ENCODE data around the gene MAP3K7. TPM values are rescaled to one million over a fixed set of nuclear protein-coding genes. Genes with fewer than 3 reads are reported as not detected.

The MAP3K7 gene
- total RNA-seq, 1 experiment from 2014 or later, result 27.8 TPM

DNA sequence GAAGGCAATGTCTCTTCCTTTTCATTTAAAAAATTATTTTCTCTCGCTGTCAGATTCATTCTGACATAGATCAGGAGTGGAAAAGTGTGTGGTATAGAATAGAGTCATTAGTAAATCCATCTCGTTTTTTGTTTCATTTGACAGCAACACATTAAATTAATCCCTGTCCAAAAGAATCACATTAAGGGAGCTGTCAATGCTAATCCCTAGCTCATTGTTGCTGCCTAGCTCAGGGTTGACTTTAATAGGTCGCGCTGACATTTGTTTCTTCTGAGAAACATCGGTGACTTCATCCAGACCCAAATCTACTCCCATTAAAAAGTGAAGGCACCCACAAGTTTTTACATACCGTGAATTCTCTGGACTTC is 25.4 kb upstream of the MAP3K7 start:
- peaks cover 63% of the 10 kb centered on the region for H3K27me3 Mint-ChIP-seq (ENCODE audit: unreplicated experiment)

DNA sequence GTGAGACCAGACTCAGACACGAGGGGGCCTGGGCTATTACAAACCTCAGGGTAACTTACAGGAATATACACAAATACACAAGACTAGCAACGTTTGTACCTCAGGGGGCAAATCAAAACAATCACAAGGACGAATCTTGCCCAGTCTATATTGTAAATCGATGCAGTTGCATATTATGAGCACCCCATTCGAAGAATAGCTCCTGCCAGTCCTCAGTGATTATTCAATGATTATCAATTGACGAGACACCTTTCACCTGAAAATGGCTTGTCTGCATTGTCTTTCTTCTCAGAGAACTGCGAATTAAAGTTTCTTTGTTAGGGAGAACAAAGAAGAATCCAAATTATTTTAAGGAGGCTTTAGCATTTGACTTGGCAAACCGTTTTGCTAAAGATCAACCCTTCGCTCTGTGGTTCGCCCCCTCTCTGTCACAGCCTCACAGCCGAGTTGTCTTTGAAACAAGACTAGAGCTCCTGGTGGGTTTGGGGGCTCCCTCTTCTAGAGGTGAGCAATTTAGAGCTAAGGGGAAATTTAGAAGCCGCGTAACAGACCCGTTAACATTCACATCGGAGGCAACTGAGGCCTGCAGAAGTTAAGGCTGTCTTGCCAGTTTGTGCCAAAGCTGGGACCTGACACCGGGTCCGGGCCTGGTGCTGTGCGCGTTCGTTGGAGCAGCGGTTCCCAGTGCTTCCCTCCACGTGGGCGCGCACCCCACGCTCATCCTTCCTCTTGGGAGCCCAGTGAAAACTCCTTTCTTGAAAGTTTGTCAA is 24.9 kb upstream of the MAP3K7 start:
- intact Hi-C loops (cut with micrococcal nuclease; ENCODE audit: unreplicated experiment), result no loop called here
- BruUV-seq (replicated peaks), result no TSS peak
- H3K27me3 Mint-ChIP-seq (ENCODE audit: unreplicated experiment), result peaks cover 57% of the 10 kb centered on the region
- DNase-seq, result no peak
- H3K27ac Mint-ChIP-seq (ENCODE audit: unreplicated experiment), result no peak overlapping the region
- TF ChIP-seq, protein P1, sequence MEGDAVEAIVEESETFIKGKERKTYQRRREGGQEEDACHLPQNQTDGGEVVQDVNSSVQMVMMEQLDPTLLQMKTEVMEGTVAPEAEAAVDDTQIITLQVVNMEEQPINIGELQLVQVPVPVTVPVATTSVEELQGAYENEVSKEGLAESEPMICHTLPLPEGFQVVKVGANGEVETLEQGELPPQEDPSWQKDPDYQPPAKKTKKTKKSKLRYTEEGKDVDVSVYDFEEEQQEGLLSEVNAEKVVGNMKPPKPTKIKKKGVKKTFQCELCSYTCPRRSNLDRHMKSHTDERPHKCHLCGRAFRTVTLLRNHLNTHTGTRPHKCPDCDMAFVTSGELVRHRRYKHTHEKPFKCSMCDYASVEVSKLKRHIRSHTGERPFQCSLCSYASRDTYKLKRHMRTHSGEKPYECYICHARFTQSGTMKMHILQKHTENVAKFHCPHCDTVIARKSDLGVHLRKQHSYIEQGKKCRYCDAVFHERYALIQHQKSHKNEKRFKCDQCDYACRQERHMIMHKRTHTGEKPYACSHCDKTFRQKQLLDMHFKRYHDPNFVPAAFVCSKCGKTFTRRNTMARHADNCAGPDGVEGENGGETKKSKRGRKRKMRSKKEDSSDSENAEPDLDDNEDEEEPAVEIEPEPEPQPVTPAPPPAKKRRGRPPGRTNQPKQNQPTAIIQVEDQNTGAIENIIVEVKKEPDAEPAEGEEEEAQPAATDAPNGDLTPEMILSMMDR (IDR thresholded peaks at IDR 0.05; ENCODE audit: unreplicated experiment), result no peak
- H3K4me1 Mint-ChIP-seq (ENCODE audit: low read depth, unreplicated experiment), result peaks cover 9% of the 10 kb centered on the region
- H3K9me3 Mint-ChIP-seq (ENCODE audit: low read depth, unreplicated experiment), result no peaks in the 10 kb centered on the region
- H3K36me3 Mint-ChIP-seq (ENCODE audit: insufficient read depth, unreplicated experiment), result peaks cover 10% of the 10 kb centered on the region
- H3K4me3 Mint-ChIP-seq (ENCODE audit: low read depth, unreplicated experiment), result peak overlapping the region; percentile 64
- CTCF ChIA-PET, result no interaction called here

More for the DNA sequence above, 25.4 kb upstream of the MAP3K7 start:
- DNase-seq, result no peak
- BruUV-seq (replicated peaks), result no TSS peak
- H3K9me3 Mint-ChIP-seq (ENCODE audit: low read depth, unreplicated experiment), result no peaks in the 10 kb centered on the region
- peaks cover 9% of the 10 kb centered on the region for H3K4me1 Mint-ChIP-seq (ENCODE audit: low read depth, unreplicated experiment)
- peaks cover 10% of the 10 kb centered on the region for H3K36me3 Mint-ChIP-seq (ENCODE audit: insufficient read depth, unreplicated experiment)
- no peak overlapping the region for H3K27ac Mint-ChIP-seq (ENCODE audit: unreplicated experiment)
- CTCF ChIA-PET, result no interaction called here
- TF ChIP-seq, protein P1 (IDR thresholded peaks at IDR 0.05; ENCODE audit: unreplicated experiment), result no peak
- H3K4me3 Mint-ChIP-seq (ENCODE audit: low read depth, unreplicated experiment), result no peak overlapping the region
- intact Hi-C loops (cut with micrococcal nuclease; ENCODE audit: unreplicated experiment), result no loop called here

DNA sequence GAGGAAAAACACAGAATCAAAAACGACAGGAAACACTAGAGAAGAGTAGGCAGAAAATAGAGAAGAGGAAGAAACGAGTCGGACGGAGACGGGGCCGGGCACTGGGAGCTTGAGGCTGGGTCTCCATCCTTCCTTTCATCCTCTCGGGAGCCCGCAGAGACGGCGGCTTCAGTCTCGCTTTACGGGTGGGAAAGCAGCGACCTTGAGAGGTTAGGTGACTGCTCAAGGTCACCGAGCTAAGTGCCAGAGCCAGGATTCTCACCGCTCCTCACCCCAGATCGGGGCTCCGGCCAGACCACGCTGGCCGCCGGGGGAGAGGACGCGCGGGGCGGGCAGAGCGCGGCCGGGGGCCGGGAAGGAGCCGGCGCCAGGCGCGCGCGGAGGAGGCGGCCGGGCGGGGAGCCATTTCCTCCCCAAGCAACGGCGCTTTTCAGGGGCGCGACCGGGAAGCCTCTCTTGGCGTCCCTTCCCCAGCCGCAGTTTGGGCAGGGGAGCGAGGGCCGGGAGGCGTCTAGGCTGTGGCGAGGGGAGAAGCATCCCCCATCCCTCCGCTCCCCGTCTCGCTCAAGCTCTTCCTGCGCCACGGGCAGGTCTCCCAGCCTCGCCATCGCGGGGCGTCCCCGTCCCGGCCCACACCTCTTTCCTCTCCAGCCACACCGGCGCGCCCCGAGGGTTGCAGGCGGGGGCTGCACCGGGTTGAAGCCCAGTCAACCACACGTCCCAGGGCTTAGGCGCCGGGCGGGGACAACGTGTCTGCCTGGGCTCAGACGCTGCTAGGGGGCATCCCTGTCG is 24.1 kb upstream of the MAP3K7 start:
- Mint-ChIP-seq H3K4me3 (ENCODE audit: low read depth, unreplicated experiment) (peak overlapping the region; percentile 64), H3K9me3 (ENCODE audit: low read depth, unreplicated experiment) (no peaks in the 10 kb centered on the region), H3K27ac (ENCODE audit: unreplicated experiment) (no peak overlapping the region), H3K36me3 (ENCODE audit: insufficient read depth, unreplicated experiment) (peaks cover 10% of the 10 kb centered on the region), H3K27me3 (ENCODE audit: unreplicated experiment) (peaks cover 57% of the 10 kb centered on the region), H3K4me1 (ENCODE audit: low read depth, unreplicated experiment) (peaks cover 9% of the 10 kb centered on the region)
- CTCF ChIA-PET, result no interaction called here
- intact Hi-C loops (cut with micrococcal nuclease; ENCODE audit: unreplicated experiment), result no loop called here
- TF ChIP-seq, protein P1 (IDR thresholded peaks at IDR 0.05; ENCODE audit: unreplicated experiment), result no peak
- BruUV-seq (replicated peaks), result no TSS peak
- DNase-seq, result peak; percentile 9

DNA sequence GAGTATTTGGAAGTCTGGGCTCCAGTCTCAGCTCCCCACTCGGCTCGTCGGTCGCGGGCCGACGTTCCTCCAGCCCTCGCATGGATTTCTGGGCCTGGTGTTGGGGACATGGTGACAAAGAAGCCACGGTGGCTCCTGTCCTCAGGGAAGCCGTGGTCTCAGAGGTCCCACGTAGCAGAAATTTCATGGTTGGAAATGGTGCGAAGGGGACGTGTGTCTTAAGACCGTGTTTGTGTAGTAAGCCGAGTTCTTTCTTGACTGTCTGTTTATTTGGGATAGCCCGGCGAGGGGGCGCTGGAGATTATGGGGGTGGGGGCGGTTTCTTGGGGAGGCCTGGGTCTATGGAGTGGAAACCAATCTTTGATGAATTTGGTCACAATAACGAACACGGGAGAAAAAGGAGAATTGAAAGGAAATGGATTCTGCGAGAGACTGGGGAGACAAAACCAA is 23.5 kb upstream of the MAP3K7 start:
- no TSS peak for BruUV-seq (replicated peaks)
- no peak overlapping the region for H3K27ac Mint-ChIP-seq (ENCODE audit: unreplicated experiment)
- peaks cover 9% of the 10 kb centered on the region for H3K4me1 Mint-ChIP-seq (ENCODE audit: low read depth, unreplicated experiment)
- CTCF ChIA-PET, result interaction anchor here (0.6 to 1.2 kb wide), 3 partner anchors 330 to 670 kb away, joined by 3 to 4 read pairs (median 3); no protein-coding TSS in a partner anchor
- intact Hi-C loops (cut with micrococcal nuclease; ENCODE audit: unreplicated experiment), result no loop called here
- DNase-seq, result no peak
- peak overlapping the region; percentile 64 for H3K4me3 Mint-ChIP-seq (ENCODE audit: low read depth, unreplicated experiment)
- peaks cover 51% of the 10 kb centered on the region for H3K27me3 Mint-ChIP-seq (ENCODE audit: unreplicated experiment)
- TF ChIP-seq, protein P1 (IDR thresholded peaks at IDR 0.05; ENCODE audit: unreplicated experiment), result no peak
- peaks cover 10% of the 10 kb centered on the region for H3K36me3 Mint-ChIP-seq (ENCODE audit: insufficient read depth, unreplicated experiment)
- no peaks in the 10 kb centered on the region for H3K9me3 Mint-ChIP-seq (ENCODE audit: low read depth, unreplicated experiment)
